Measurements from ENCODE around the gene TRIM13.
"Not testable (repeated sequence)": the region's sequence is repeated elsewhere in the genome, so short reads cannot be mapped to it uniquely, and the experiment has no call there.

TRIM13 gene

GRCh38 chr13:49996951-49997895 is at the start of gene TRIM13:
TSS of gene TRIM13 (plus strand) at chr13:49997042. CDS start at chr13:50011941, 14,899 bp downstream.
- peak; percentile 95 for DNase-seq (ENCODE audit: low spot score)

- DNase-seq (ENCODE audit: low spot score) = not testable (repeated sequence)
Observed at GRCh38 chr13:49948777-49949270, 48.0 kb upstream of the TRIM13 start.

GRCh38 chr13:49951754-49952535 is 44.9 kb upstream of the TRIM13 start:
- no peak for DNase-seq (ENCODE audit: low spot score)

GRCh38 chr13:49953560-49953959 is 43.3 kb upstream of the TRIM13 start:
- no peak for DNase-seq (ENCODE audit: low spot score)

- no peak for DNase-seq (ENCODE audit: low spot score)
Observed at GRCh38 chr13:49954674-49955455, 42.0 kb upstream of the TRIM13 start.

GRCh38 chr13:49956131-49956530 is 40.7 kb upstream of the TRIM13 start:
- no peak for DNase-seq (ENCODE audit: low spot score)

- DNase-seq (ENCODE audit: low spot score) = peak; percentile 21
Observed at GRCh38 chr13:49958321-49958720, 38.5 kb upstream of the TRIM13 start.

- DNase-seq (ENCODE audit: low spot score) = no peak
Observed at GRCh38 chr13:49967456-49967855, 29.4 kb upstream of the TRIM13 start.

GRCh38 chr13:49972709-49973108 is 24.1 kb upstream of the TRIM13 start:
- no peak for DNase-seq (ENCODE audit: low spot score)

- DNase-seq (ENCODE audit: low spot score) = no peak
Observed at GRCh38 chr13:49975826-49976225, 21.0 kb upstream of the TRIM13 start.

GRCh38 chr13:49976314-49977258 is 20.3 kb upstream of the TRIM13 start:
- peak; percentile 90 for DNase-seq (ENCODE audit: low spot score)

- no peak for DNase-seq (ENCODE audit: low spot score)
Observed at GRCh38 chr13:49977992-49978391, 18.9 kb upstream of the TRIM13 start.

- DNase-seq (ENCODE audit: low spot score) = no peak
Observed at GRCh38 chr13:49980266-49980665, 16.6 kb upstream of the TRIM13 start.

- no peak for DNase-seq (ENCODE audit: low spot score)
Observed at GRCh38 chr13:49985129-49985528, 11.7 kb upstream of the TRIM13 start.

GRCh38 chr13:49986471-49986870 is 10.4 kb upstream of the TRIM13 start:
- no peak for DNase-seq (ENCODE audit: low spot score)

GRCh38 chr13:49990612-49991011 is 6.2 kb upstream of the TRIM13 start:
- DNase-seq (ENCODE audit: low spot score) = not testable (repeated sequence)

GRCh38 chr13:49993111-49993510 is 3.7 kb upstream of the TRIM13 start:
- no peak for DNase-seq (ENCODE audit: low spot score)

GRCh38 chr13:49993666-49994065 is 3.2 kb upstream of the TRIM13 start:
- DNase-seq (ENCODE audit: low spot score) = no peak

GRCh38 chr13:49995625-49996101 is 1.2 kb upstream of the TRIM13 start:
- DNase-seq (ENCODE audit: low spot score) = no peak

GRCh38 chr13:49996161-49996915 is 504 bp upstream of the TRIM13 start:
- DNase-seq (ENCODE audit: low spot score) = peak; percentile 94
